Activated CD4-positive, alpha-beta memory T cell treated with anti-CD3 and anti-CD28 coated beads for 36 hours (primary cell): ENCODE results near the gene INSRR. TPM values are rescaled to one million over a fixed set of nuclear protein-coding genes. Genes with fewer than 3 reads are reported as not detected.

Experiments
- CTCF ChIA-PET: fragments of 350-600 bp; sonication (Branson Sonifier 250); formaldehyde crosslinking; loops from one replicate; lab custom pipeline; 2021; ENCODE audit warnings: antibody characterized with exemption, inconsistent platforms; lab: Charles Lee
- POLR2A ChIA-PET: fragments of 350-600 bp; sonication (Branson Sonifier 250); formaldehyde crosslinking; loops from one replicate; lab custom pipeline; 2021; ENCODE audit warnings: antibody characterized with exemption; lab: Charles Lee
- DNase-seq: peaks from one replicate; pipeline ENCODE4 v3.0.0-alpha.2; 2020
- H3K27ac Mint-ChIP-seq: one replicate; pipeline ENCODE4 v1.8.0; 2021; ENCODE audit warnings: mixed read lengths
- H3K27me3 Mint-ChIP-seq: one replicate; pipeline ENCODE4 v1.8.0; 2021; ENCODE audit warnings: mixed read lengths
- H3K36me3 Mint-ChIP-seq: one replicate; pipeline ENCODE4 v1.8.0; 2021; ENCODE audit warnings: mixed read lengths
- H3K4me1 Mint-ChIP-seq: one replicate; pipeline ENCODE4 v1.8.0; 2021; ENCODE audit warnings: low read depth, mixed read lengths
- H3K4me3 Mint-ChIP-seq: one replicate; pipeline ENCODE4 v1.8.0; 2021; ENCODE audit warnings: mild to moderate bottlenecking, mixed read lengths
- H3K9me3 Mint-ChIP-seq: one replicate; pipeline ENCODE4 v1.8.0; 2021; ENCODE audit warnings: mixed read lengths
- intact Hi-C: fragments of 100-400 bp; cut with micrococcal nuclease; formaldehyde crosslinking; loops from one replicate; pipeline ENCODE4 v1.15.1; 2023
- total RNA-seq, 2 experiments: library from RNA; stranded (reverse); gene quantifications; one replicate each; pipeline ENCODE4 v1.2.3, GENCODE V29; 2021

INSRR gene
- total RNA-seq, 2 experiments from 2014 or later, result 0.05 to 0.14 TPM

DNA sequence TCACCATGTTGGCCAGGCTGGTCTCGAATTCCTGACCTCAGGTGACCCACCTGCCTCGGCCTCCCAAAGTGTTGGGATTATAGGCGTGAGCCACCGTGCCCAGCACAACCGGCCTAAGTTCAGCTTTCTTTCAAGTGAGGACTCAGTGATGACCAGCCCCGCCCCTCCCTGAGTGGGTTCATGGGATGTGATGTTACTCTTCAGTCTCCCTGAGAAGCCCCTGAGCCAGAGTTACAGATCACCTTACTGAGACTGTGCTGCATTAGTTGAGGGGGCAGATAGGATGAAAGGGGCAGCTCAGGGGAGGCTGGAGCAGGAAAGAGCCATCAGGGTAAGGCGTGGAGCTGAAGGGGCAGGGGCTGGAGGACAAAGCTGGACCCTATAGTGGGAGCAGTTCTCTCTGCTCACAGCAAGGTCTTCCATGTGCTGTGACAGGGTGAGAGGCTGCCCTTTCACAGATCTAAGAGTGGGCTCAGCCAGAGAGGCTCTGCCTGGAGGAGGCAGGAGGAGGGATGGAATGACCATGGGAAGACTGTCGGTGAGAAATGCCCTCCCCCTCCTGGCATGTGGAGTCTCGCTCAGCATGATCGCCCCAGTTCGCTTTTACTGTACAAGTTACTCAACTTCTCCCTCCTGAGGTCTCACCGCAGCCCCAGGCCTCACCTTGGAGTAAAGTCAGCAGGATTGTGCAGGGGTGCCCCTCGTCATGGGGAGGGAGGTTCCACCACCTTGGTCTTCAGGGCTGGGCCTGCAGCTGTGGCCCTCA lies 55.6 kb downstream of the INSRR start:
- Mint-ChIP-seq H3K27ac (peak overlapping the region; percentile 68), H3K9me3 (no peaks in the 10 kb centered on the region), H3K27me3 (no peaks in the 10 kb centered on the region), H3K4me3 (no peak overlapping the region), H3K4me1 (peaks cover 46% of the 10 kb centered on the region), H3K36me3 (peaks cover 39% of the 10 kb centered on the region)
- ChIA-PET CTCF (interaction anchor here (1.2 to 10.4 kb wide), 5 partner anchors 36 to 113 kb away, joined by 4 to 252 read pairs (median 8); partner anchors contain the start of genes INSRR, NTRK1 and PEAR1), POLR2A (interaction anchor here (0.6 to 3.7 kb wide), 5 partner anchors 9 to 119 kb away, joined by 3 to 29 read pairs (median 4); partner anchors contain the start of genes NTRK1 and SH2D2A)
- peak; percentile 36 for DNase-seq
- intact Hi-C loops, result no loop called here

DNA sequence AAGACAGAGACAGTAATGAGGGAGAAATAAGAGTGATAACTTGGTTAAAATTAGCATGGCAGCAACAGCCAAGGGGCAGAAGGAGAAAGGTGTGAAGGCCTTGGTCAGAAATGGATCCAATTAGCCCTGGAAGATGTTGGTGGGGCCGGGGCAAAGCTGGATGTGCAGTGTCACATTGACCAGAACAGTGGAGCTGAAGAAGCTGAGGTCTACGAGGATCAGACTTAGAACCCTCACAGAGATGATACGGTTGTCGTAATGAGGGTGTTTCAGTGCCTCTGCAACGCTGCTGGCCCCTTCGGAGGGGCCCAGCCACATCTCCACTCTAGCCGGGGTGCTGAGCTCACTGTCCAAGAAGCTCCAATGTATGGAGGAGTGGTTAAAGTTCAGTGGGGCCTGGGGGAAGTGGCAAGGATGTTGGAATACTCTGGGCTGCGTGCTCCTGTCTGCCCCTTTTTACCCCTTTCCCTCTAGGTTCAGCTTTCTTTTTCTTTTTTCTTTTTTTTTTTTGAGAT lies 56.4 kb downstream of the INSRR start:
- H3K9me3 Mint-ChIP-seq, result no peaks in the 10 kb centered on the region
- peak overlapping the region; percentile 79 for H3K27ac Mint-ChIP-seq
- peaks cover 36% of the 10 kb centered on the region for H3K36me3 Mint-ChIP-seq
- H3K4me1 Mint-ChIP-seq, result peaks cover 38% of the 10 kb centered on the region
- CTCF ChIA-PET, result interaction anchor here (1.2 to 10.4 kb wide), 5 partner anchors 36 to 112 kb away, joined by 4 to 252 read pairs (median 8); partner anchors contain the start of genes INSRR, NTRK1 and PEAR1
- H3K4me3 Mint-ChIP-seq, result no peak overlapping the region
- POLR2A ChIA-PET, result interaction anchor here (0.6 to 3.7 kb wide), 6 partner anchors 10 to 118 kb away, joined by 3 to 29 read pairs (median 4); partner anchors contain the start of genes NTRK1 and SH2D2A
- no peaks in the 10 kb centered on the region for H3K27me3 Mint-ChIP-seq
- DNase-seq, result no peak
- intact Hi-C loops, result no loop called here

DNA sequence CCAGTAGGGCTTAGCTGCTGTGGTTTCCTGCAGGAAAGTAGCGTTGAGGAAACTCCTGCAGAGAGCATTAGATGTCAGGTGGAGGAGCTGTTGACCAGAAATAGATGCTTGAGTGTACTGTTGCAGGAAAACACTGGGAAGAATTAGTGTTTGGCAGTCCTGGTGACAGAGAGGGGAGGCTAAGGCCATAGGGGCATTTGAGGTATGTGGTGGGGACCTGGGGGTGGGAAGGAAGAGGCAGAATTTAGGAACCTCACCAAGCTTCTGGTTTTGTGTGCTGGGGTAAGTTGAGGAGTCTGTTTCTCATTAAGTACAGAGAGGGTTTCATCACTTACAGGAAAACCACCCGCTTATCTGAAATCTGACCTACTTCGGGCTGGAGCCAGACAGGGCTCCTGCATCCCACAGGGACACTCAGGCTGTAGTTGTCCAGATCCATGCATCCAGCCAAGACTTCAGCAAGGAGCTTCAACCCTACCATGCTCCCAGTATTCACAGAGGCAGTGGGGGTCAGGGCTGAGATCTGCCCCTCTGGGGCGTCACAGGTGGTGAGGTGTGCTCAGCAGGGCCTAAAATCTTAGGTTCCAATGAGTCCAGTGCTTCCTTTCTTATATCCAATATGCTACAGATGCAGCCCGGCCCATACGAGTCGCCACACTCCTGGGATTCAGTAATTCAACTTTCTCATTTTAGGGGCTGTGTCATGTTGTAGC lies 57.4 kb downstream of the INSRR start:
- no peaks in the 10 kb centered on the region for H3K9me3 Mint-ChIP-seq
- H3K27me3 Mint-ChIP-seq, result no peaks in the 10 kb centered on the region
- intact Hi-C loops, result no loop called here
- H3K27ac Mint-ChIP-seq, result peak overlapping the region; percentile 79
- ChIA-PET POLR2A (interaction anchor here (1.1 to 3.7 kb wide), 5 partner anchors 9 to 112 kb away, joined by 4 to 29 read pairs (median 6); partner anchors contain the start of gene NTRK1), CTCF (interaction anchor here (0.6 to 10.4 kb wide), 9 partner anchors 12 to 125 kb away, joined by 3 to 252 read pairs (median 12); partner anchors contain the start of genes INSRR, ISG20L2, METTL25B and NTRK1)
- DNase-seq, result no peak
- H3K36me3 Mint-ChIP-seq, result peaks cover 34% of the 10 kb centered on the region
- peaks cover 32% of the 10 kb centered on the region for H3K4me1 Mint-ChIP-seq
- H3K4me3 Mint-ChIP-seq, result no peak overlapping the region

DNA sequence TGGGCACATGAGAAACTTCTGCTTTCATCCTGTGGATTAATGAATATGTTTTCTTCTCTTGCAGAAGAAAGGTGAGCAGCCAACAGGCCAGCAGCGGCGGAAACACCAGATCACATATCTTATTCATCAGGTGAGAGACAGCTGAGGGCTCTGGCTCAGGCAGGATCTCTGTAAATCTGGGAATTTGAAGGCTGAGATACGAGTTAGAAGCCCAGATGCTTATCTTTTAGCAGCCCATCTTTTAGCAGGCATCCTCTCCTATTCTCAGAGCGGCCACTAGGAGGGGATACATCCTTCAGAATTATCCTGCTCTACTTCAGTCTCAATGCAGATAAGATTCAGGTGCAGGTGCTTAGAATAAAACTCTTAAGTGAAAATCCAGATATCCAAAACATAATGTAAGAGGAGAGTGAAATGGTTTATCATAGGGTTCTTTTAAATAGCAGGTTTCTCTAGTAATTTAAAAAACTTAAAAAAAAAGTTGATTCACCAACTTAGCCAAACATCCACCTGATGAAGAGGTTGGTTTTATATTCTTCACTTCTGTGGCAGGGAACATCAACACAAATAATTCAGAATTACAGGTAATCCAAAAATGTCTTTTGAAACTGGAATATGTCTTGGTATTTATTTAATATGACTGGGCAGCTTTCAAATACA lies 61.6 kb downstream of the INSRR start:
- Mint-ChIP-seq H3K27me3 (no peaks in the 10 kb centered on the region), H3K4me3 (no peak overlapping the region), H3K27ac (no peak overlapping the region), H3K4me1 (peaks cover 21% of the 10 kb centered on the region), H3K9me3 (no peaks in the 10 kb centered on the region), H3K36me3 (peaks cover 47% of the 10 kb centered on the region)
- intact Hi-C loops, result loop anchor here (1.0 kb wide), 3 partner anchors 39 to 93 kb away; partner anchors contain the start of gene NTRK1
- POLR2A ChIA-PET, result interaction anchor here (0.6 to 2.4 kb wide), 4 partner anchors 10 to 108 kb away, joined by 4 to 17 read pairs (median 5); partner anchors contain the start of gene NTRK1
- DNase-seq, result peak; percentile 71
- CTCF ChIA-PET, result interaction anchor here (0.6 to 10.4 kb wide), 16 partner anchors 10 to 130 kb away, joined by 3 to 252 read pairs (median 6); partner anchors contain the start of genes INSRR, ISG20L2, METTL25B and NTRK1

DNA sequence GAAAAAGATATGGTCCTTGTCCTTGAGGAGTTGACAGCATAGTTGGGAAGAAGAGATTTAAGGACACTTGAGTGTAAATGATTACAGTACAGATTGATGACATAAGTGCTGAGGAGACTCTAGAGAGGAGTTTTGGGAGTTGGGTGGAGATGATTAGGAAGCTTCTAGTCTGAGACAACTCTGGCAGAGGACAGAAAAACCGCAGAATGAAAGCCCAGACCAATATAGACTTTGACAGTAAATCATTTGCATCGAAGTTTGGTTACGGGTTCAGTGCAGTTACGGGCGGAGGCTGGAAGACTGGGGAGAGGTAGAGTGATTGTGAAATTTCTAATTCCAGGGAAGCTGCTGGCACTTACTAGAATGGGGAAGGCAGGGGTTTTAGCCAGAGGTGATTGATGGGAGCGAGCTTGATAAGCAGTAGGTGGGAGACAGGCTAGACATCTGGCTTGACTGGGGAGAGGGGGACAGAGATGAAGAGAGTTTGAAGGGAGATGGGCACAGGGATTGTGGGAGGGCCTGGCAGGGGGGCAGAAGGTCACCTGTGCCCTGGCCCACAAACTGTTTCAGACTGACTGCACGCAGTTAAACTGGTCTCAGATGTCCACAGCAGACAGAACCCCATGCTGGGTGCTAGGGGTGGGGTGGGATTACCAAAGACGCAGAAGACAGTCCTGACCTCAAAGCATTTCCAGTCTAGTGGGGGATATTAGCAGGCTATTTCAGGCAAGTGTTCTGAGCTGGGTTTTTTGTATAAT lies 62.4 kb downstream of the INSRR start:
- no peak overlapping the region for H3K4me3 Mint-ChIP-seq
- POLR2A ChIA-PET, result interaction anchor here (1.1 to 2.4 kb wide), 3 partner anchors 64 to 107 kb away, joined by 3 to 6 read pairs (median 4); partner anchors contain the start of gene NTRK1
- no peak overlapping the region for H3K27ac Mint-ChIP-seq
- peaks cover 51% of the 10 kb centered on the region for H3K36me3 Mint-ChIP-seq
- no peaks in the 10 kb centered on the region for H3K9me3 Mint-ChIP-seq
- H3K4me1 Mint-ChIP-seq, result peaks cover 13% of the 10 kb centered on the region
- no peak for DNase-seq
- intact Hi-C loops, result loop anchor here (1.0 kb wide), 3 partner anchors 40 to 94 kb away; partner anchors contain the start of gene NTRK1
- no peaks in the 10 kb centered on the region for H3K27me3 Mint-ChIP-seq
- CTCF ChIA-PET, result interaction anchor here (0.6 to 10.4 kb wide), 17 partner anchors 10 to 131 kb away, joined by 3 to 252 read pairs (median 5); partner anchors contain the start of genes INSRR, ISG20L2, METTL25B and NTRK1

DNA sequence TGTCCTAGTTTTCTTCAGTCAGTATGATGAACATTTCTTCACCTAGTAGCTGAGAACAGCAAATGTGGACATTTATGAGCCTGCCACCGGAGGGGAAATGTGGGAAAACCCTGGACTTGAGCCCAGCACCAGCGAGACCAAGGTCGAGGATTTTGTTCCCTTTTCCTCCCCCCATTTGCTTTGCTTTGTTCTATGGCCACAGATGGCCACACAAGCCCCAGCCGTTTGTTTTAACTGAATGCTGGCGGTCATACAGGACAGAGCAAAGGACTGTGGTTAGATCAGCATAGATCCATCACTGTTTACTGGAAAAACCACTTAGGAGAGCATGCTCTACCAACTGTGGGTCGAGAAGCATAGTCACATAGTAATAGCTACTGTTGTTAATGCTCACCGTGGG lies 63.1 kb downstream of the INSRR start:
- Mint-ChIP-seq H3K27me3 (no peaks in the 10 kb centered on the region), H3K27ac (no peak overlapping the region)
- intact Hi-C loops, result no loop called here

DNA sequence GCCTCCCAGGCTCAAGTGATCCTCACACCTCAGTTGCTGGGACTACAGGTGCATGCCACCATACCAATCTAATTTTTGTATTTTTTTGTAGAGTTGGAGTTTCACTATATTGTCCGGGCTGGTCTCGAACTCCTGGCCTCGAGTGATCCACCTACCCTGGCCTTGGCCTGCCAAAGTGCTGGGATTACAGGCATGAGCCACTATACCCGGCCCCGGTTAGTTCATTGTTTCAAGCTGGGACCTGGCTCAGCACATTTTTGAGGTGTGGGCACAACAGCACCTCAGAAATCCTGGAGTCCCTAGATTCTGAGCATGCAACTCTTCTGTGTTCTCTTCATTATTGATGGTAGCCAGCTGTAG lies 63.6 kb downstream of the INSRR start:
- Mint-ChIP-seq H3K4me1 (peaks cover 4% of the 10 kb centered on the region), H3K4me3 (no peak overlapping the region), H3K27ac (no peak overlapping the region), H3K27me3 (no peaks in the 10 kb centered on the region), H3K9me3 (no peaks in the 10 kb centered on the region), H3K36me3 (peaks cover 50% of the 10 kb centered on the region)
- DNase-seq, result no peak
- POLR2A ChIA-PET, result interaction anchor here (1.3 kb wide), 1 partner anchor 65 kb away, joined by 3 read pairs; the partner anchor contains the start of gene NTRK1
- CTCF ChIA-PET, result interaction anchor here (1.8 to 10.4 kb wide), 6 partner anchors 27 to 106 kb away, joined by 5 to 252 read pairs (median 50); partner anchors contain the start of genes INSRR, ISG20L2, METTL25B and NTRK1
- intact Hi-C loops, result no loop called here

More for the DNA sequence above, 63.1 kb downstream of the INSRR start:
- peaks cover 52% of the 10 kb centered on the region for H3K36me3 Mint-ChIP-seq
- CTCF ChIA-PET, result interaction anchor here (1.0 to 10.4 kb wide), 10 partner anchors 11 to 132 kb away, joined by 3 to 252 read pairs (median 12); partner anchors contain the start of genes INSRR, ISG20L2, METTL25B and NTRK1
- no peak overlapping the region for H3K4me3 Mint-ChIP-seq
- no peak for DNase-seq
- H3K4me1 Mint-ChIP-seq, result peaks cover 5% of the 10 kb centered on the region
- POLR2A ChIA-PET, result interaction anchor here (1.1 to 1.3 kb wide), 2 partner anchors 64 to 107 kb away, joined by 3 to 4 read pairs; partner anchors contain the start of gene NTRK1
- no peaks in the 10 kb centered on the region for H3K9me3 Mint-ChIP-seq

DNA sequence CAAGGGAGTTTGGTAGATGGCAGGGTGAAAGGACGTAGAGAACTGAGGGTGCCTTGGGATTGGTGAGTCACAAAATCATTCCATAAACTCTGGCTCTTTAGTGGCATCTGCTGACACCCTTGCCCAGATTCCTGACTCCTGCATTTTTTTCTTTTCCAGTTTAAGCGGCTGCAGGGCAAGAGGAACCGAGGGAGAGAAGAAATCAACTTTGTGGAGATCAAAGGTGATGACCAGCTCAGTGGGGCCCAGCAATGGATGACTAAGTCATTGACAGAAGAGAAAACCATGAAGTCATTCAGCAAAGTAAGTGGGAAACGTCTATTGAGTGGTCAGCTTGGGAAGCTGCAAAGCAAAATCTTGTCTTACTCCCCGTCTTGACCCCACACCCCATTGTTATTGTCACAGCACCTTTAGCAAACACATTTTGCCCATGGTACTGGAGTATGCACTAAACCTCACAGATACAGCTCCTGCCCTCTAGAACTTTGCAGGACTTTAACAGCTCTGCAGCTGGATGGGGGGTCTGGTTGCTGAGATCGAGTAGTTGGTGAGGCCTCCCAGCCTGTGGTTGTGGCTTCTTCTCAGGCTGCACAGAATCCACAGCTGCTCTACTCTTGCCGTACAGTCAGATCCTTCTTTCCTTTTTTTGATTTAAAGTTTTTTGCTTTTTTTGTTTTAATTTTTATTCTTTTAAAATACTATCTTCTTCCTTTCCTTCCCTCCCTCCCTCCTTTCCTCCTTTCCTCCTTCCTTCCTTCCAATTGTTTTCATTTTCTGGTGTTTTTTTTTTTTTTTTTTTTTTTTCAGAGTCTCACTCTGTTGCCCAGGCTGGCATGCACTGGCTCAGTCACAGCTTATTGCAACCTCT lies 64.2 kb downstream of the INSRR start:
- Mint-ChIP-seq H3K4me3 (no peak overlapping the region), H3K9me3 (no peaks in the 10 kb centered on the region), H3K27me3 (no peaks in the 10 kb centered on the region), H3K36me3 (peaks cover 47% of the 10 kb centered on the region), H3K4me1 (peaks cover 2% of the 10 kb centered on the region), H3K27ac (no peak overlapping the region)
- ChIA-PET POLR2A (no interaction called here), CTCF (interaction anchor here (2.2 to 10.4 kb wide), 6 partner anchors 43 to 97 kb away, joined by 11 to 252 read pairs (median 50); partner anchors contain the start of genes INSRR, ISG20L2, METTL25B and NTRK1)
- DNase-seq, result no peak
- intact Hi-C loops, result no loop called here
